ENCODE measurements around the gene RBM19.
"Not testable (repeated sequence)": the region's sequence is repeated elsewhere in the genome, so short reads cannot be mapped to it uniquely, and the experiment has no call there.

RBM19 gene

GRCh38 chr12:113823816-113824215 lies 142.3 kb downstream of the RBM19 start:
- no peak for DNase-seq

GRCh38 chr12:113823016-113823415 lies 143.1 kb downstream of the RBM19 start:
- DNase-seq = no peak

- DNase-seq = no peak
Measured at GRCh38 chr12:113820842-113821241, 145.3 kb downstream of the RBM19 start.

GRCh38 chr12:113820309-113820708 lies 145.8 kb downstream of the RBM19 start:
- no peak for DNase-seq

- no peak for DNase-seq
Measured at GRCh38 chr12:113819495-113819894, 146.6 kb downstream of the RBM19 start.

- no peak for DNase-seq
Measured at GRCh38 chr12:113818833-113819232, 147.3 kb downstream of the RBM19 start.

GRCh38 chr12:113818283-113818682 lies 147.8 kb downstream of the RBM19 start:
- DNase-seq = no peak

- no peak for DNase-seq
Measured at GRCh38 chr12:113816866-113817265, 149.3 kb downstream of the RBM19 start.

- DNase-seq = no peak
Measured at GRCh38 chr12:113815031-113815430, 151.1 kb downstream of the RBM19 start.

- no peak for DNase-seq
Measured at GRCh38 chr12:113813229-113813541, 152.9 kb downstream of the RBM19 start.

GRCh38 chr12:113812411-113813228 lies 153.5 kb downstream of the RBM19 start:
- DNase-seq = no peak

- DNase-seq = not testable (repeated sequence)
Measured at GRCh38 chr12:113809462-113810220, 156.5 kb downstream of the RBM19 start.

- no peak for DNase-seq
Measured at GRCh38 chr12:113808095-113808951, 157.8 kb downstream of the RBM19 start.

- no peak for DNase-seq
Measured at GRCh38 chr12:113805673-113806072, 160.5 kb downstream of the RBM19 start.

- no peak for DNase-seq
Measured at GRCh38 chr12:113804961-113805600, 161.0 kb downstream of the RBM19 start.

- no peak for DNase-seq
Measured at GRCh38 chr12:113803759-113804140, 162.4 kb downstream of the RBM19 start.

GRCh38 chr12:113802966-113803758 lies 163.0 kb downstream of the RBM19 start:
- no peak for DNase-seq

- no peak for DNase-seq
Measured at GRCh38 chr12:113802000-113802749, 163.9 kb downstream of the RBM19 start.

GRCh38 chr12:113800201-113800600 lies 165.9 kb downstream of the RBM19 start:
- DNase-seq = no peak

- DNase-seq = no peak
Measured at GRCh38 chr12:113798552-113798951, 167.6 kb downstream of the RBM19 start.

- no peak for DNase-seq
Measured at GRCh38 chr12:113797535-113797868, 168.6 kb downstream of the RBM19 start.
